HepG2 (cell line): Measurements from ENCODE around the gene RRAS2. TPM values are rescaled to one million over a fixed set of nuclear protein-coding genes. Genes with fewer than 3 reads are reported as not detected.
"Not testable (repeated sequence)": the region's sequence is repeated elsewhere in the genome, so short reads cannot be mapped to it uniquely, and the experiment has no call there.

Source experiments
- ATAC-seq: fragments of 200-7000 bp; cut with Tn5 transposase; 3 replicates; pipeline ENCODE4 v1.9.1; 2020; ENCODE audit warnings: mild to moderate bottlenecking, moderate library complexity
- BruUV-seq: library from RNA; stranded (reverse); fragments of 400-500 nt; replicated peaks from 2 replicates; lab custom pipeline; 2021; lab: Mats Ljungman, UMichigan
- CTCF ChIA-PET: fragments of 300-600 bp; formaldehyde crosslinking; extraction: SDS; loops from one replicate; lab custom pipeline; 2021; ENCODE audit warnings: low total read pairs, inconsistent platforms, low intra/inter-chr PET ratio; lab: Yijun Ruan, JAX
- POLR2A ChIA-PET: fragments of 350-600 bp; sonication (Branson Sonifier 250); formaldehyde crosslinking; loops from one replicate; lab custom pipeline; 2020; ENCODE audit warnings: antibody characterized with exemption, inconsistent platforms; lab: Yijun Ruan, JAX
- DNase-seq: peaks from one replicate; pipeline ENCODE4 v3.0.0-alpha.2; 2015; ENCODE audit warnings: low spot score
- FAIRE-seq: peaks from 3 replicates; lab custom pipeline; 2011; peaks lifted over from hg19 to GRCh38; lab: Jason Lieb, UNC
- H2AFZ ChIP-seq: one replicate; pipeline ENCODE4 v1.6.1; 2011; ENCODE audit warnings: low read length, inconsistent platforms
- H3K27ac ChIP-seq: fragments of 300-600 bp; 3 replicates; pipeline ENCODE4 v1.8.0; 2011; ENCODE audit warnings: mixed run types, mild to moderate bottlenecking, mixed read lengths, low read length, inconsistent platforms; ENCODE audit not compliant: insufficient read depth; ENCODE audit errors: extremely low read length
- H3K27me3 ChIP-seq, 2 experiments: fragments of 200-600 bp in 1 of 2; 2 replicates in 1 of 2; 3 replicates in 1 of 2; pipeline versions ENCODE4 v1.6.0 to v1.8.0; 2011; ENCODE audit warnings: low read length in 2 of 2, mild to moderate bottlenecking in 2 of 2, moderate library complexity in 2 of 2, inconsistent platforms in 1 of 2; ENCODE audit not compliant: insufficient read depth in 2 of 2, control insufficient read depth in 1 of 2
- H3K36me3 ChIP-seq, 2 experiments: fragments of 200-600 bp in 1 of 2; replicated peaks in 1 of 2; 2 replicates in 1 of 2; 3 replicates in 1 of 2; pipeline versions ENCODE4 v1.5.1 to v1.8.0; 2011; ENCODE audit warnings: low read length in 2 of 2, inconsistent platforms in 1 of 2; ENCODE audit not compliant: insufficient read depth in 2 of 2, control insufficient read depth in 1 of 2
- H3K4me1 ChIP-seq: 2 replicates; pipeline ENCODE4 v1.5.1; 2012; ENCODE audit warnings: low read length, inconsistent platforms; ENCODE audit not compliant: insufficient read depth
- H3K4me2 ChIP-seq: 2 replicates; pipeline ENCODE4 v1.6.0; 2011; ENCODE audit warnings: low read depth, low read length, inconsistent platforms
- H3K4me3 ChIP-seq, 3 experiments: fragments of 200-600 bp in 1 of 3; sonication (generic), shearing (Covaris generic) in 1 of 3; replicated peaks in 1 of 3; 2 replicates each; pipeline ENCODE4 v1.5.1; 2011 to 2016; ENCODE audit warnings: low read length in 3 of 3, inconsistent platforms in 2 of 3, low read depth in 2 of 3, mild to moderate bottlenecking in 2 of 3, control low read depth in 1 of 3, mixed read lengths in 1 of 3; ENCODE audit not compliant: insufficient read depth in 1 of 3
- H3K79me2 ChIP-seq: one replicate; pipeline ENCODE4 v1.6.1; 2011; ENCODE audit warnings: low read length, inconsistent platforms; ENCODE audit not compliant: insufficient read depth
- H3K9ac ChIP-seq: 2 replicates; pipeline ENCODE4 v1.6.0; 2011; ENCODE audit warnings: mild to moderate bottlenecking, low read depth, low read length, inconsistent platforms; ENCODE audit not compliant: insufficient read depth
- H3K9me3 ChIP-seq: 2 replicates; pipeline ENCODE4 v1.5.1; 2012; ENCODE audit warnings: mild to moderate bottlenecking, low read length
- H4K20me1 ChIP-seq: 2 replicates; pipeline ENCODE4 v1.6.0; 2011; ENCODE audit warnings: inconsistent platforms, mild to moderate bottlenecking, low read length, moderate library complexity; ENCODE audit not compliant: insufficient read depth
- DDIT3 ChIP-seq: sonication (generic); formaldehyde crosslinking; IDR thresholded peaks from 2 replicates; pipeline ENCODE4 v1.4.0; 2020; ENCODE audit warnings: mild to moderate bottlenecking, missing genetic modification reagents
- KAT8 ChIP-seq: IDR thresholded peaks from 2 replicates; pipeline ENCODE4 v1.6.1; 2016; ENCODE audit warnings: missing genetic modification reagents, missing compliant biosample characterization
- MAF1 ChIP-seq: sonication (generic); formaldehyde crosslinking; IDR thresholded peaks from 2 replicates; pipeline ENCODE4 v1.5.0; 2020; ENCODE audit warnings: missing genetic modification reagents, borderline replicate concordance
- TFDP2 ChIP-seq: sonication (generic); formaldehyde crosslinking; IDR thresholded peaks from 2 replicates; pipeline ENCODE4 v1.4.0; 2020; ENCODE audit warnings: missing genetic modification reagents
- ZBTB20 ChIP-seq: sonication (generic); formaldehyde crosslinking; IDR thresholded peaks from 2 replicates; pipeline ENCODE4 v1.8.1; 2023; ENCODE audit warnings: missing genetic modification reagents, low read depth, mild to moderate bottlenecking, borderline replicate concordance
- WGBS: methylation state at CpG from one replicate; pipeline ENCODE4 v1.1.6; 2017; ENCODE audit warnings: low lambda C conversion rate; 5-methylcytosine and 5-hydroxymethylcytosine counted together
- in situ Hi-C: cut with HindIII; loops from 2 replicates; pipeline ENCODE4 v1.10.0; 2017; ENCODE audit warnings: low pct_unique_long_range_greater_than_20kb; ENCODE audit not compliant: extremely low pct_ligation_motif_present
- intact Hi-C: fragments of 100-400 bp; cut with micrococcal nuclease; formaldehyde crosslinking; loops from one replicate; pipeline ENCODE4 v1.10.0; 2022; ENCODE audit not compliant: unreplicated experiment
- polyA plus RNA-seq, 8 experiments: library from polyadenylated mRNA; depleted of rRNA in 3 of 8; stranded (reverse) in 7 of 8; unstranded in 1 of 8; fragments of >200 nt; fragmentation: Illumina TruSeq in 4 of 8; extraction: Trizol in 4 of 8; gene quantifications; 2 replicates each; pipeline versions ENCODE4 v1.2.1 to v1.2.3, GENCODE V29; 2011 to 2016; ENCODE audit warnings: low read depth in 4 of 8, missing spikeins in 1 of 8, mixed read lengths in 1 of 8; ENCODE audit not compliant: insufficient read depth in 1 of 8
- total RNA-seq, 5 experiments: library from RNA; depleted of rRNA; stranded (reverse); fragments of >200 nt; fragmentation: Illumina TruSeq; extraction: Trizol; gene quantifications; 2 replicates each; pipeline ENCODE4 v1.2.3, GENCODE V29; 2016; ENCODE audit warnings: low read depth in 1 of 5

RRAS2 gene
- total and polyA plus RNA-seq, 2 of the 13 experiments (the other 11 are each of a cell fraction or from before 2014, with no cell fraction given): 19.0 to 44.1 TPM

- no peak for TF ChIP-seq ZBTB20 (CRISPR knock-in tag)
These were observed 68.6 kb downstream of the RRAS2 start (continued) for GRCh38 chr11:14290422-14290821.

GRCh38 chr11:14288189-14288935 lies 70.6 kb downstream of the RRAS2 start:
- no peaks in the 10 kb centered on the region for H3K79me2 ChIP-seq
- peaks cover 1 to 19% of the 10 kb centered on the region in 2 experiments for H3K36me3 ChIP-seq
- no peak overlapping the region for H3K4me2 ChIP-seq
- FAIRE-seq: no peak
- intact Hi-C loops: no loop called here
- no peak overlapping the region for H3K4me3 ChIP-seq
- ChIA-PET POLR2A (no interaction called here), CTCF (no interaction called here)
- H3K27me3 ChIP-seq: no peaks in the 10 kb centered on the region
- BruUV-seq: no TSS peak
- no peak overlapping the region for H3K27ac ChIP-seq
- no peaks in the 10 kb centered on the region for H3K9me3 ChIP-seq
- in situ Hi-C loops: no loop called here
- WGBS: 93% methylated on average over 2 of the region's 2 CpGs
- ATAC-seq: no peak
- no peak overlapping the region for H3K9ac ChIP-seq
- H2AFZ ChIP-seq: no peak overlapping the region
- TF ChIP-seq MAF1 (CRISPR knock-in tag) (no peak), TFDP2 (CRISPR knock-in tag) (no peak), DDIT3 (no peak), KAT8 (no peak)
- no peaks in the 10 kb centered on the region for H4K20me1 ChIP-seq
- no peak for DNase-seq
- no peaks in the 10 kb centered on the region for H3K4me1 ChIP-seq

- H3K79me2 ChIP-seq, intact Hi-C loops, ATAC-seq, H3K4me1 ChIP-seq, H3K9ac ChIP-seq, in situ Hi-C loops, H3K27ac ChIP-seq, DNase-seq, H2AFZ ChIP-seq, H3K4me2 ChIP-seq, H3K9me3 ChIP-seq, POLR2A ChIA-PET, H3K27me3 ChIP-seq, H4K20me1 ChIP-seq, CTCF ChIA-PET, H3K4me3 ChIP-seq: not testable (repeated sequence)
- peak; percentile 26 for FAIRE-seq
- no CpG with 5 or more reads among the region's 1 CpG for WGBS
- TSS peak; percentile 40 for BruUV-seq
- H3K36me3 ChIP-seq: peaks cover 0 to 10% of the 10 kb centered on the region in 2 experiments; a peak in 2 of 5 replicates
These were observed 80.1 kb downstream of the RRAS2 start for GRCh38 chr11:14278869-14279268.
